ENCODE measurements around the gene CD109.
"Not testable (repeated sequence)": the region's sequence is repeated elsewhere in the genome, so short reads cannot be mapped to it uniquely, and the experiment has no call there.

Gene CD109

GRCh38 chr6:73688351-73688750 lies 7.7 kb upstream of the CD109 start:
- DNase-seq (ENCODE audit: low read depth): no peak

GRCh38 chr6:73690056-73690455 lies 5.9 kb upstream of the CD109 start:
- no peak for DNase-seq (ENCODE audit: low read depth)

- no peak for DNase-seq (ENCODE audit: low read depth)
Observed at GRCh38 chr6:73691512-73691911, 4.5 kb upstream of the CD109 start.

GRCh38 chr6:73694711-73695411 lies 1.1 kb upstream of the CD109 start:
- DNase-seq (ENCODE audit: low read depth): no peak

- no peak for DNase-seq (ENCODE audit: low read depth)
Observed at GRCh38 chr6:73696966-73697655, 1.1 kb downstream of the CD109 start.

- DNase-seq (ENCODE audit: low read depth): no peak
Observed at GRCh38 chr6:73699676-73700459, 3.9 kb downstream of the CD109 start.

GRCh38 chr6:73702444-73702843 lies 6.4 kb downstream of the CD109 start:
- DNase-seq (ENCODE audit: low read depth): no peak

GRCh38 chr6:73703466-73703865 lies 7.5 kb downstream of the CD109 start:
- no peak for DNase-seq (ENCODE audit: low read depth)

GRCh38 chr6:73704260-73704659 lies 8.3 kb downstream of the CD109 start:
- peak; percentile 99 for DNase-seq (ENCODE audit: low read depth)

- no peak for DNase-seq (ENCODE audit: low read depth)
Observed at GRCh38 chr6:73704798-73705197, 8.8 kb downstream of the CD109 start.

GRCh38 chr6:73706971-73707370 lies 11.0 kb downstream of the CD109 start:
- no peak for DNase-seq (ENCODE audit: low read depth)

- no peak for DNase-seq (ENCODE audit: low read depth)
Observed at GRCh38 chr6:73710470-73710869, 14.5 kb downstream of the CD109 start.

GRCh38 chr6:73710948-73711347 lies 14.9 kb downstream of the CD109 start:
- no peak for DNase-seq (ENCODE audit: low read depth)

GRCh38 chr6:73712535-73713173 lies 16.7 kb downstream of the CD109 start:
- DNase-seq (ENCODE audit: low read depth): no peak

GRCh38 chr6:73713426-73714147 lies 17.6 kb downstream of the CD109 start:
- DNase-seq (ENCODE audit: low read depth): no peak

GRCh38 chr6:73715111-73715508 lies 19.1 kb downstream of the CD109 start:
- DNase-seq (ENCODE audit: low read depth): not testable (repeated sequence)

- DNase-seq (ENCODE audit: low read depth): no peak
Observed at GRCh38 chr6:73719046-73719445, 23.0 kb downstream of the CD109 start.

GRCh38 chr6:73722318-73723060 lies 26.5 kb downstream of the CD109 start:
- DNase-seq (ENCODE audit: low read depth): peak; percentile 83

- DNase-seq (ENCODE audit: low read depth): not testable (repeated sequence)
Observed at GRCh38 chr6:73723480-73723879, 27.5 kb downstream of the CD109 start.

- no peak for DNase-seq (ENCODE audit: low read depth)
Observed at GRCh38 chr6:73724389-73724788, 28.4 kb downstream of the CD109 start.

GRCh38 chr6:73725192-73725591 lies 29.2 kb downstream of the CD109 start:
- DNase-seq (ENCODE audit: low read depth): not testable (repeated sequence)
